Fibroblast of lung (primary cell): Measurements from ENCODE around the gene CPTP. TPM values are rescaled to one million over a fixed set of nuclear protein-coding genes. Genes with fewer than 3 reads are reported as not detected.

Experiments used
- DNase-seq, 2 donors: peaks; one replicate each; pipeline versions ENCODE4 v3.0.0 to v3.0.0-alpha.2; 2010; ENCODE audit warnings: low read depth in 2 of 2
- H2AFZ ChIP-seq: 2 replicates; pipeline ENCODE4 v1.5.1; 2012; ENCODE audit warnings: low read length, control low read depth, inconsistent platforms
- H3K27ac ChIP-seq: 2 replicates; pipeline ENCODE4 v1.5.1; 2011; ENCODE audit warnings: low read length, control low read depth; ENCODE audit not compliant: insufficient read depth
- H3K27me3 ChIP-seq: 2 replicates; pipeline ENCODE4 v1.5.1; 2011; ENCODE audit warnings: mild to moderate bottlenecking, low read length; ENCODE audit not compliant: control insufficient read depth, insufficient read depth
- H3K36me3 ChIP-seq: 2 replicates; pipeline ENCODE4 v1.5.1; 2011; ENCODE audit warnings: low read length; ENCODE audit not compliant: control insufficient read depth, insufficient read depth
- H3K4me1 ChIP-seq: 2 replicates; pipeline ENCODE4 v1.5.1; 2011; ENCODE audit warnings: low read length; ENCODE audit not compliant: control insufficient read depth, insufficient read depth; ENCODE audit errors: extremely low read depth
- H3K4me2 ChIP-seq: 2 replicates; pipeline ENCODE4 v1.5.1; 2011; ENCODE audit warnings: low read length, control low read depth; ENCODE audit not compliant: insufficient read depth; ENCODE audit errors: extremely low read depth
- H3K4me3 ChIP-seq, 4 experiments: fragments of 200-600 bp in 1 of 4; sonication (generic) in 1 of 4; replicated peaks in 1 of 4; 2 replicates each; pipeline ENCODE4 v1.5.1; 2011 to 2016; ENCODE audit warnings: low read length in 4 of 4, low read depth in 3 of 4, mild to moderate bottlenecking in 3 of 4, control low read depth in 2 of 4, inconsistent platforms in 1 of 4, mixed read lengths in 1 of 4; ENCODE audit not compliant: insufficient read depth in 1 of 4; ENCODE audit errors: control extremely low read depth in 1 of 4
- H3K79me2 ChIP-seq: 2 replicates; pipeline ENCODE4 v1.5.1; 2012; ENCODE audit warnings: mild to moderate bottlenecking, low read length, inconsistent platforms; ENCODE audit not compliant: control insufficient read depth, insufficient read depth
- H3K9ac ChIP-seq: 2 replicates; pipeline ENCODE4 v1.5.1; 2011; ENCODE audit warnings: mild to moderate bottlenecking, low read length, control low read depth; ENCODE audit not compliant: insufficient read depth
- H3K9me3 ChIP-seq: 2 replicates; pipeline ENCODE4 v1.5.1; 2012; ENCODE audit warnings: low read depth, low read length; ENCODE audit not compliant: control insufficient read depth, insufficient read depth
- H4K20me1 ChIP-seq: 2 replicates; pipeline ENCODE4 v1.5.1; 2011; ENCODE audit warnings: low read length; ENCODE audit not compliant: control insufficient read depth, insufficient read depth; ENCODE audit errors: extremely low read depth
- CTCF ChIP-seq, 2 donors: IDR thresholded peaks in 1 of 2; conservative IDR thresholded peaks in 1 of 2; 1 replicate in 1 of 2; 2 replicates in 1 of 2; pipeline ENCODE4 v1.5.1; 2011 to 2012; ENCODE audit warnings: low read length in 2 of 2, control low read depth in 1 of 2, inconsistent platforms in 1 of 2, low read depth in 1 of 2, mild to moderate bottlenecking in 1 of 2
- EZH2 ChIP-seq: IDR thresholded peaks from 2 replicates; pipeline ENCODE4 v1.5.1; 2012; ENCODE audit warnings: low read length, control low read depth, mild to moderate bottlenecking; ENCODE audit errors: missing control alignments
- polyA minus RNA-seq: library from RNA; depleted of rRNA, polyadenylated mRNA; stranded (reverse); fragments of >200 nt; gene quantifications from 2 replicates; pipeline ENCODE4 v1.2.3, GENCODE V29; 2011; ENCODE audit warnings: low replicate concordance
- polyA plus RNA-seq, 2 donors: library from polyadenylated mRNA; depleted of rRNA in 1 of 2; stranded (reverse) in 1 of 2; unstranded in 1 of 2; fragments of >200 nt; gene quantifications; 2 replicates each; pipeline ENCODE4 v1.2.1, GENCODE V29; 2011 to 2012; ENCODE audit warnings: missing spikeins in 1 of 2
- total RNA-seq: library from RNA; depleted of rRNA; stranded (reverse); fragments of >200 nt; gene quantifications from 2 replicates; pipeline ENCODE4 v1.2.1, GENCODE V29; 2014

The CPTP gene
- total RNA-seq (9.0 and 10.1 TPM in 2 replicates), polyA plus RNA-seq (6.0 and 6.2 TPM in 2 replicates), polyA minus RNA-seq (4.4 and 5.6 TPM in 2 replicates)
- 13.5 and 18.1 TPM in 2 replicates for polyA plus RNA-seq (2012)

GRCh38 chr1:1324524-1325287 lies at the start of gene CPTP, which contains the start of gene INTS11:
CPTP (plus strand) TSS chr1:1324802; CDS start chr1:1326911, 2,109 bp downstream.
INTS11 (minus strand) TSS chr1:1324660; CDS start chr1:1324608, 52 bp downstream.
- peak within 1 kb of the TSS; percentile 92 for H3K27ac ChIP-seq
- peaks cover 55% of the 10 kb centered on the region for H3K79me2 ChIP-seq
- H3K4me3 ChIP-seq, result peak within 1 kb of the TSS; percentile 68 to 86 (median 84)
- peak within 1 kb of the TSS; percentile 53 for H2AFZ ChIP-seq
- H3K9ac ChIP-seq, result peak within 1 kb of the TSS; percentile 96
- H3K36me3 ChIP-seq, result peaks cover 11% of the 10 kb centered on the region
- no peaks in the 10 kb centered on the region for H3K27me3 ChIP-seq
- peaks cover 19% of the 10 kb centered on the region for H3K4me1 ChIP-seq
- TF ChIP-seq EZH2 (no peak), CTCF (conservative IDR thresholded peaks at IDR 0.05 in 1 of 2, IDR thresholded peaks at IDR 0.05 in 1 of 2; ENCODE audit: low read depth in 1 of 2, low read length in 2 of 2) (no peak)
- peak; percentile 78 to 89 for DNase-seq
- peak within 1 kb of the TSS; percentile 92 for H3K4me2 ChIP-seq
- no peaks in the 10 kb centered on the region for H4K20me1 ChIP-seq
- H3K9me3 ChIP-seq, result no peaks in the 10 kb centered on the region

DNA sequence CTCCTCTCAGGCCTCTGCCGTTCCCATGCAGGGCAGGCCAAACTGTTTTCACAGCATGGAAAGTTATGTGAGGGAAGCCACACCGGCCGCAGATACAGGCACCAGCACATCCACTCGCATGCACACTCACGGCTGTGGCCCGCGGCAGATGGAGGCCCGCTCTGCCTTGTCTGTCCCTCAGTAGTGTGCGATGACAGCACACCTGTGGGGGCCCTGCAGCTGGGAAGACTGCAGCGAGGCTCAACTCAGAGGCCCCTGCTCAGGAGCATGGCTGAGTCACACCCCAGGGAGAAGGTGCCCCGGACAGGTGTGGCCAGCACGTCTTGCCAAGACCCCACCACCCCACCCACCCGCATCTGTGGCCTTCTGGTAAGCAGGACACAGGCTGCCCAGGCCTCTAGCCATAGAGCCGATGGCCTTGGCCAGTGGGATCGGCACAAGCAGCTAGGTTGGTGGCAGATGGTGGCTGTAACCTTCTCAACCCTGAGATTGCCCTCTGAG lies 49.6 kb upstream of the CPTP start:
- no peaks in the 10 kb centered on the region for H3K9me3 ChIP-seq
- peak overlapping the region; percentile 73 for H3K27ac ChIP-seq
- H3K36me3 ChIP-seq, result no peaks in the 10 kb centered on the region
- DNase-seq, result no peak
- peaks cover 35% of the 10 kb centered on the region for H3K79me2 ChIP-seq
- TF ChIP-seq EZH2 (no peak), CTCF (conservative IDR thresholded peaks at IDR 0.05 in 1 of 2, IDR thresholded peaks at IDR 0.05 in 1 of 2; ENCODE audit: low read depth in 1 of 2, low read length in 2 of 2) (no peak)
- no peak overlapping the region for H2AFZ ChIP-seq
- H3K9ac ChIP-seq, result peak overlapping the region; percentile 82
- H3K27me3 ChIP-seq, result no peaks in the 10 kb centered on the region
- H3K4me1 ChIP-seq, result peaks cover 20% of the 10 kb centered on the region
- no peaks in the 10 kb centered on the region for H4K20me1 ChIP-seq
- H3K4me2 ChIP-seq, result peak overlapping the region; percentile 87
- H3K4me3 ChIP-seq, result peak overlapping the region in 2 of 4 experiments; percentile 71 to 82

DNA sequence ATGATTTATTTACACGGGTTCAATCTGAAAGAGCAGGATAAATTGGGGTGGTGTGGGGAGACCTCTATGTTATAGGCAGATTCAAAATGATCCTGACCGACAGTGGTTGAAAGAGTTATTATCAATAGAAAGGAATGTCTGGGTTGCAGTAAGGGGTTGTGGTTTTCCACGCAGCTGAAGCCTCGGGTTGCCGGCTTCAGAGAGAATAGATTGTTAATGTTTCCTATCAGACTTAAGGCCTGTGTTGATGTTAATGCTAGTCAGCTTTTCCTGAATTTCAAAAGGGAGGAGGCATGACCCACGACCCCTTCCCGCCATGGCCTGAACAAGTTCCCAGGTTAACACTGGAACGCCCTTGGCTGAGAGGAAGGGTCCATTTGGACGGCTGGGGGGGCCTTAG lies 48.8 kb upstream of the CPTP start:
- Histone ChIP-seq H3K9ac (no peak overlapping the region), H3K4me1 (peaks cover 14% of the 10 kb centered on the region), H3K4me3 (no peak overlapping the region), H3K9me3 (no peaks in the 10 kb centered on the region), H3K4me2 (no peak overlapping the region), H4K20me1 (no peaks in the 10 kb centered on the region), H3K36me3 (no peaks in the 10 kb centered on the region), H3K27ac (no peak overlapping the region), H2AFZ (no peak overlapping the region), H3K79me2 (peaks cover 27% of the 10 kb centered on the region), H3K27me3 (no peaks in the 10 kb centered on the region)
- no peak for TF ChIP-seq EZH2
- no peak for TF ChIP-seq CTCF (conservative IDR thresholded peaks at IDR 0.05 in 1 of 2, IDR thresholded peaks at IDR 0.05 in 1 of 2; ENCODE audit: low read depth in 1 of 2, low read length in 2 of 2)
- peak in 1 of 2 donors; percentile 74 for DNase-seq
